ENCODE results near the gene PIK3R6. TPM values are rescaled to one million over a fixed set of nuclear protein-coding genes. Genes with fewer than 3 reads are reported as not detected.

Gene PIK3R6
- total and polyA plus RNA-seq, 2 donors (not counting 1 experiment from before 2014, with no cell fraction given): 2.8 to 11.0 TPM

DNA sequence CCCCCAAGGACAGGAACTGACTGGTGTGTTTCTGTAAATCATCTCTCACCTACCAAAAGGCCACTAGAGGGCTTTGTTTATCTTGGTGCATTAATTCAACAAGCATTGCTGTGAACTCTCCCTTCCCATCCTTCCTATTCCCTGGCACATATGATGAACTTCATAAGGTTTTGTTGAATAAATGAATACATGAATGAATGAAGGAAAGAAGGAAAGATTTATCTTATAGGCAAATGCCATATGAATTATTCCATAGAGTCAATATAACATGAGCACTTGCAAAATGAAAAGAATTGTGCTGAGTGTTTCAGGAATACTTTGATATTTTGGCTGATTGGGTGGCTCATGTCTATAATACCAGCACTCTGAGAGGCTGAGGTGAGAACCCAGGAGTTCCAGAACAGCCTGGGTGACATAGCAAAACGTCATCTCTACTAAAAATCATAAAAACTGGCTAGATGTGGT, 113.5 kb downstream of the PIK3R6 start:
- Histone ChIP-seq H3K4me2 (replicated peaks; ENCODE audit: low read depth, low read length, poor library complexity, severe bottlenecking) (no peak overlapping the region), H3K79me2 (ENCODE audit: control insufficient read depth, insufficient read depth, low read length) (no peaks in the 10 kb centered on the region), H3K27me3 (replicated peaks in 1 of 4; ENCODE audit: control extremely low read depth in 1 of 4, control insufficient read depth in 3 of 4, insufficient read depth in 4 of 4, low read length in 3 of 4) (peaks cover 0 to 7% (median 0%) of the 10 kb centered on the region in 4 experiments), H3K9me3 (ENCODE audit: control extremely low read depth in 1 of 3, control insufficient read depth in 2 of 3, insufficient read depth in 1 of 3, low read length in 2 of 3) (no peaks in the 10 kb centered on the region), H3K27ac (ENCODE audit: low read length in 2 of 2) (no peak overlapping the region), H3K36me3 (replicated peaks in 1 of 2; ENCODE audit: control extremely low read depth in 1 of 2, control insufficient read depth in 1 of 2, extremely low read depth in 1 of 2, insufficient read depth in 2 of 2, low read length in 1 of 2) (no peaks in the 10 kb centered on the region), H3K9ac (ENCODE audit: low read length) (no peak overlapping the region), H3K4me3 (ENCODE audit: control extremely low read depth in 1 of 5, extremely low read depth in 1 of 5, insufficient read depth in 1 of 5, low read depth in 2 of 5, low read length in 4 of 5) (no peak overlapping the region), H2AFZ (ENCODE audit: insufficient read depth, low read depth, low read length, poor library complexity, severe bottlenecking) (no peak overlapping the region), H3K4me1 (ENCODE audit: control insufficient read depth in 2 of 2, insufficient read depth in 2 of 2, low read length in 2 of 2) (no peaks in the 10 kb centered on the region), H4K20me1 (ENCODE audit: control insufficient read depth, insufficient read depth, low read length, poor library complexity, severe bottlenecking) (no peaks in the 10 kb centered on the region)
- Mint-ChIP-seq H3K9me3 (ENCODE audit: insufficient read depth) (no peaks in the 10 kb centered on the region), H3K27me3 (peaks cover 39% of the 10 kb centered on the region), H3K27ac (no peak overlapping the region), H3K4me1 (no peaks in the 10 kb centered on the region), H3K4me3 (no peak overlapping the region)
- WGBS (ENCODE audit: insufficient coverage): no CpG with 5 or more reads among the region's 1 CpG
- DNase-seq (peak; percentile 37), ATAC-seq (ENCODE audit: low read depth) (no peak)
- intact Hi-C loops (cut with micrococcal nuclease): loop anchor here (1.0 kb wide), 2 partner anchors 141 to 244 kb away; no protein-coding TSS in a partner anchor
- POLR2A ChIA-PET: no interaction called here
- CTCF ChIA-PET: interaction anchor here (0.6 to 3.3 kb wide), 6 partner anchors 22 to 244 kb away, joined by 3 to 20 read pairs (median 4); no protein-coding TSS in a partner anchor
- TF ChIP-seq EZH2 (IDR thresholded peaks at IDR 0.05; ENCODE audit: borderline replicate concordance, insufficient read depth, low read depth, low read length, poor library complexity, severe bottlenecking): no peak
- TF ChIP-seq, protein P1, sequence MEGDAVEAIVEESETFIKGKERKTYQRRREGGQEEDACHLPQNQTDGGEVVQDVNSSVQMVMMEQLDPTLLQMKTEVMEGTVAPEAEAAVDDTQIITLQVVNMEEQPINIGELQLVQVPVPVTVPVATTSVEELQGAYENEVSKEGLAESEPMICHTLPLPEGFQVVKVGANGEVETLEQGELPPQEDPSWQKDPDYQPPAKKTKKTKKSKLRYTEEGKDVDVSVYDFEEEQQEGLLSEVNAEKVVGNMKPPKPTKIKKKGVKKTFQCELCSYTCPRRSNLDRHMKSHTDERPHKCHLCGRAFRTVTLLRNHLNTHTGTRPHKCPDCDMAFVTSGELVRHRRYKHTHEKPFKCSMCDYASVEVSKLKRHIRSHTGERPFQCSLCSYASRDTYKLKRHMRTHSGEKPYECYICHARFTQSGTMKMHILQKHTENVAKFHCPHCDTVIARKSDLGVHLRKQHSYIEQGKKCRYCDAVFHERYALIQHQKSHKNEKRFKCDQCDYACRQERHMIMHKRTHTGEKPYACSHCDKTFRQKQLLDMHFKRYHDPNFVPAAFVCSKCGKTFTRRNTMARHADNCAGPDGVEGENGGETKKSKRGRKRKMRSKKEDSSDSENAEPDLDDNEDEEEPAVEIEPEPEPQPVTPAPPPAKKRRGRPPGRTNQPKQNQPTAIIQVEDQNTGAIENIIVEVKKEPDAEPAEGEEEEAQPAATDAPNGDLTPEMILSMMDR (IDR thresholded peaks at IDR 0.05): peak; percentile 37

- no peak overlapping the region for H3K4me3 ChIP-seq (ENCODE audit: control extremely low read depth in 1 of 5, extremely low read depth in 1 of 5, insufficient read depth in 1 of 5, low read depth in 2 of 5, low read length in 4 of 5)
- no peaks in the 10 kb centered on the region for H3K36me3 ChIP-seq (replicated peaks in 1 of 2; ENCODE audit: control extremely low read depth in 1 of 2, control insufficient read depth in 1 of 2, extremely low read depth in 1 of 2, insufficient read depth in 2 of 2, low read length in 1 of 2)
- no peak overlapping the region for H2AFZ ChIP-seq (ENCODE audit: insufficient read depth, low read depth, low read length, poor library complexity, severe bottlenecking)
- POLR2A ChIA-PET: no interaction called here
- intact Hi-C loops (cut with micrococcal nuclease): loop anchor here (1.0 kb wide), 1 partner anchor 245 kb away; no protein-coding TSS in a partner anchor
- Mint-ChIP-seq H3K9me3 (ENCODE audit: insufficient read depth) (no peaks in the 10 kb centered on the region), H3K4me1 (no peaks in the 10 kb centered on the region), H3K4me3 (no peak overlapping the region), H3K27me3 (peaks cover 42% of the 10 kb centered on the region), H3K27ac (no peak overlapping the region)
- H3K9ac ChIP-seq (ENCODE audit: low read length): no peak overlapping the region
- H3K79me2 ChIP-seq (ENCODE audit: control insufficient read depth, insufficient read depth, low read length): no peaks in the 10 kb centered on the region
- no peaks in the 10 kb centered on the region for H4K20me1 ChIP-seq (ENCODE audit: control insufficient read depth, insufficient read depth, low read length, poor library complexity, severe bottlenecking)
- no peaks in the 10 kb centered on the region for H3K4me1 ChIP-seq (ENCODE audit: control insufficient read depth in 2 of 2, insufficient read depth in 2 of 2, low read length in 2 of 2)
- WGBS (ENCODE audit: insufficient coverage): 88% methylated on average over 9 of the region's 12 CpGs
- no peaks in the 10 kb centered on the region for H3K9me3 ChIP-seq (ENCODE audit: control extremely low read depth in 1 of 3, control insufficient read depth in 2 of 3, insufficient read depth in 1 of 3, low read length in 2 of 3)
- DNase-seq: no peak
- CTCF ChIA-PET: interaction anchor here (0.6 to 3.3 kb wide), 9 partner anchors 15 to 370 kb away, joined by 3 to 20 read pairs (median 3); no protein-coding TSS in a partner anchor
- TF ChIP-seq, protein P1 (IDR thresholded peaks at IDR 0.05): no peak
- TF ChIP-seq EZH2 (IDR thresholded peaks at IDR 0.05; ENCODE audit: borderline replicate concordance, insufficient read depth, low read depth, low read length, poor library complexity, severe bottlenecking): no peak
- H3K27ac ChIP-seq (ENCODE audit: low read length in 2 of 2): no peak overlapping the region
- ATAC-seq (ENCODE audit: low read depth): no peak
- H3K4me2 ChIP-seq (replicated peaks; ENCODE audit: low read depth, low read length, poor library complexity, severe bottlenecking): no peak overlapping the region
- peaks cover 0 to 6% (median 0%) of the 10 kb centered on the region in 4 experiments for H3K27me3 ChIP-seq (replicated peaks in 1 of 4; ENCODE audit: control extremely low read depth in 1 of 4, control insufficient read depth in 3 of 4, insufficient read depth in 4 of 4, low read length in 3 of 4)
These were observed 114.1 kb downstream of the PIK3R6 start for GRCh38 chr17:8753136-8753975.

All from B cell (primary cell).